ENCODE results near the gene RBM10. TPM values are rescaled to one million over a fixed set of nuclear protein-coding genes. Genes with fewer than 3 reads are reported as not detected.

Gene RBM10
- total RNA-seq, 1 experiment from 2014 or later, result 56.9 TPM

GRCh38 chrX:47179928-47180255 is 34.9 kb downstream of the RBM10 start:
- no peaks in the 10 kb centered on the region for H3K9me2 ChIP-seq (ENCODE audit: insufficient read depth)
- BruUV-seq (replicated peaks), result no TSS peak
- H3K4me3 ChIP-seq (replicated peaks in 1 of 2; ENCODE audit: low read depth in 1 of 2, low read length in 2 of 2), result no peak overlapping the region
- CTCF ChIA-PET, result no interaction called here
- H3K36me3 ChIP-seq (ENCODE audit: control insufficient read depth in 1 of 2, insufficient read depth in 2 of 2, low read length in 2 of 2), result no peaks in the 10 kb centered on the region; a peak in 1 of 4 replicates
- H3K27me3 ChIP-seq (ENCODE audit: insufficient read depth, low read length), result no peaks in the 10 kb centered on the region
- no peaks in the 10 kb centered on the region for H3K9me3 ChIP-seq (ENCODE audit: control insufficient read depth in 1 of 2, insufficient read depth in 1 of 2, low read depth in 1 of 2, low read length in 2 of 2)
- POLR2A ChIA-PET, result no interaction called here
- H4K20me1 ChIP-seq (ENCODE audit: insufficient read depth), result no peaks in the 10 kb centered on the region
- no peak overlapping the region for H3K27ac ChIP-seq (ENCODE audit: low read depth, low read length)
- RAD21 ChIA-PET (ENCODE audit: low non-redundant PET in 1 of 2, low total read pairs in 2 of 2, uncharacterized antibody in 2 of 2, unreplicated experiment in 2 of 2), result no interaction called here
- H3K9ac ChIP-seq (ENCODE audit: low read length), result no peak overlapping the region
- no peak overlapping the region for H2AFZ ChIP-seq (ENCODE audit: low read depth, low read length, poor library complexity, severe bottlenecking)
- intact Hi-C loops (cut with micrococcal nuclease), result no loop called here
- H3K4me2 ChIP-seq (ENCODE audit: low read length), result no peak overlapping the region
- no peak for TF ChIP-seq ELF1 (IDR thresholded peaks at IDR 0.05; ENCODE audit: borderline replicate concordance, low read depth)
- TF ChIP-seq EZH2 (IDR thresholded peaks at IDR 0.05), result no peak
- TF ChIP-seq ZNF274 (IDR thresholded peaks at IDR 0.05; ENCODE audit: low read depth, low read length), result no peak
- no peak for TF ChIP-seq EZH2phosphoT487 (IDR thresholded peaks at IDR 0.05; ENCODE audit: borderline replicate concordance)
- no peak for TF ChIP-seq POLR2A (IDR thresholded peaks at IDR 0.05; ENCODE audit: borderline replicate concordance, extremely low read depth, insufficient read depth, insufficient read length)
- TF ChIP-seq YY1 (IDR thresholded peaks at IDR 0.05; ENCODE audit: extremely low read depth, insufficient replicate concordance, low read depth, low read length), result no peak
- TF ChIP-seq CBX3 (IDR thresholded peaks at IDR 0.05; ENCODE audit: low read depth), result no peak
- no peak for TF ChIP-seq ZBTB33 (IDR thresholded peaks at IDR 0.05; ENCODE audit: extremely low read depth, insufficient replicate concordance, low read length)
- TF ChIP-seq, protein P1, sequence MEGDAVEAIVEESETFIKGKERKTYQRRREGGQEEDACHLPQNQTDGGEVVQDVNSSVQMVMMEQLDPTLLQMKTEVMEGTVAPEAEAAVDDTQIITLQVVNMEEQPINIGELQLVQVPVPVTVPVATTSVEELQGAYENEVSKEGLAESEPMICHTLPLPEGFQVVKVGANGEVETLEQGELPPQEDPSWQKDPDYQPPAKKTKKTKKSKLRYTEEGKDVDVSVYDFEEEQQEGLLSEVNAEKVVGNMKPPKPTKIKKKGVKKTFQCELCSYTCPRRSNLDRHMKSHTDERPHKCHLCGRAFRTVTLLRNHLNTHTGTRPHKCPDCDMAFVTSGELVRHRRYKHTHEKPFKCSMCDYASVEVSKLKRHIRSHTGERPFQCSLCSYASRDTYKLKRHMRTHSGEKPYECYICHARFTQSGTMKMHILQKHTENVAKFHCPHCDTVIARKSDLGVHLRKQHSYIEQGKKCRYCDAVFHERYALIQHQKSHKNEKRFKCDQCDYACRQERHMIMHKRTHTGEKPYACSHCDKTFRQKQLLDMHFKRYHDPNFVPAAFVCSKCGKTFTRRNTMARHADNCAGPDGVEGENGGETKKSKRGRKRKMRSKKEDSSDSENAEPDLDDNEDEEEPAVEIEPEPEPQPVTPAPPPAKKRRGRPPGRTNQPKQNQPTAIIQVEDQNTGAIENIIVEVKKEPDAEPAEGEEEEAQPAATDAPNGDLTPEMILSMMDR (IDR thresholded peaks at IDR 0.05 in 2 of 3, conservative IDR thresholded peaks at IDR 0.05 in 1 of 3; ENCODE audit: borderline replicate concordance in 1 of 3, insufficient read depth in 1 of 3, low read depth in 2 of 3, low read length in 2 of 3), result no peak
- TF ChIP-seq SIN3A (IDR thresholded peaks at IDR 0.05; ENCODE audit: low read depth), result no peak
- TF ChIP-seq, protein P2, sequence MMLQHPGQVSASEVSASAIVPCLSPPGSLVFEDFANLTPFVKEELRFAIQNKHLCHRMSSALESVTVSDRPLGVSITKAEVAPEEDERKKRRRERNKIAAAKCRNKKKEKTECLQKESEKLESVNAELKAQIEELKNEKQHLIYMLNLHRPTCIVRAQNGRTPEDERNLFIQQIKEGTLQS (IDR thresholded peaks at IDR 0.05), result no peak
- no peak for TF ChIP-seq TCF7L2 (IDR thresholded peaks at IDR 0.05; ENCODE audit: borderline replicate concordance, extremely low read depth, insufficient read depth, insufficient read length)
- TF ChIP-seq SRF (IDR thresholded peaks at IDR 0.05; ENCODE audit: low read depth), result no peak
- TF ChIP-seq, protein P3, sequence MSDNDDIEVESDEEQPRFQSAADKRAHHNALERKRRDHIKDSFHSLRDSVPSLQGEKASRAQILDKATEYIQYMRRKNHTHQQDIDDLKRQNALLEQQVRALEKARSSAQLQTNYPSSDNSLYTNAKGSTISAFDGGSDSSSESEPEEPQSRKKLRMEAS (IDR thresholded peaks at IDR 0.05), result no peak
- no peaks in the 10 kb centered on the region for H3K4me1 ChIP-seq (ENCODE audit: control insufficient read depth in 1 of 2, insufficient read depth in 2 of 2, low read length in 2 of 2)
- DNase-seq (ENCODE audit: low read depth, low spot score) (no peak), ATAC-seq (no peak)
- H3K79me2 ChIP-seq (ENCODE audit: insufficient read depth, low read length), result no peaks in the 10 kb centered on the region
